ENCODE data around the gene TMEM132E.

The TMEM132E gene

GRCh38 chr17:34622862-34623623 lies 43.7 kb downstream of the TMEM132E start:
- no peaks in the 10 kb centered on the region for H3K36me3 ChIP-seq
- H3K4me3 ChIP-seq = no peak overlapping the region
- DNase-seq = no peak
- TF ChIP-seq CTCF (IDR thresholded peaks at IDR 0.05) = no peak
- peaks cover 0 to 77% of the 10 kb centered on the region in 2 donors for H3K27me3 ChIP-seq
- intact Hi-C loops (cut with DNase I; ENCODE audit: low total_unique reads) = no loop called here
- peaks cover 0 to 9% (median 4%) of the 10 kb centered on the region in 4 donors for H3K4me1 ChIP-seq
- H3K9me3 ChIP-seq = no peaks in the 10 kb centered on the region
- H3K27ac ChIP-seq = no peak overlapping the region

GRCh38 chr17:34623856-34624766 lies 44.7 kb downstream of the TMEM132E start:
- no peak for DNase-seq
- no peaks in the 10 kb centered on the region for H3K36me3 ChIP-seq
- peaks cover 0 to 9% (median 4%) of the 10 kb centered on the region in 4 donors for H3K4me1 ChIP-seq
- H3K27me3 ChIP-seq = peaks cover 0 to 82% of the 10 kb centered on the region in 2 donors
- H3K27ac ChIP-seq = no peak overlapping the region
- no peaks in the 10 kb centered on the region for H3K9me3 ChIP-seq
- intact Hi-C loops (cut with DNase I; ENCODE audit: low total_unique reads) = no loop called here
- no peak overlapping the region for H3K4me3 ChIP-seq
- TF ChIP-seq CTCF (IDR thresholded peaks at IDR 0.05) = no peak

- intact Hi-C loops (cut with DNase I; ENCODE audit: low total_unique reads) = no loop called here
- no peak for TF ChIP-seq CTCF (IDR thresholded peaks at IDR 0.05)
- Histone ChIP-seq H3K4me3 (no peak overlapping the region), H3K27ac (no peak overlapping the region), H3K4me1 (peaks cover 0 to 9% (median 4%) of the 10 kb centered on the region in 4 donors), H3K36me3 (no peaks in the 10 kb centered on the region), H3K9me3 (no peaks in the 10 kb centered on the region), H3K27me3 (peaks cover 0 to 85% of the 10 kb centered on the region in 2 donors)
- DNase-seq = no peak
These were observed 45.5 kb downstream of the TMEM132E start for GRCh38 chr17:34624767-34625383.

- Histone ChIP-seq H3K27me3 (peaks cover 0 to 83% of the 10 kb centered on the region in 2 donors), H3K27ac (no peak overlapping the region), H3K4me1 (peaks cover 0 to 9% (median 4%) of the 10 kb centered on the region in 4 donors), H3K4me3 (no peak overlapping the region), H3K9me3 (no peaks in the 10 kb centered on the region), H3K36me3 (no peaks in the 10 kb centered on the region)
- no peak for TF ChIP-seq CTCF (IDR thresholded peaks at IDR 0.05)
- intact Hi-C loops (cut with DNase I; ENCODE audit: low total_unique reads) = no loop called here
- no peak for DNase-seq
These were observed 46.8 kb downstream of the TMEM132E start for GRCh38 chr17:34626121-34626681.

- H3K27me3 ChIP-seq = peaks cover 0 to 97% of the 10 kb centered on the region in 2 donors
- no peaks in the 10 kb centered on the region for H3K9me3 ChIP-seq
- no peak overlapping the region for H3K27ac ChIP-seq
- peaks cover 0 to 9% (median 4%) of the 10 kb centered on the region in 4 donors for H3K4me1 ChIP-seq
- no peak overlapping the region for H3K4me3 ChIP-seq
- intact Hi-C loops (cut with DNase I; ENCODE audit: low total_unique reads) = no loop called here
- TF ChIP-seq CTCF (IDR thresholded peaks at IDR 0.05) = no peak
- H3K36me3 ChIP-seq = no peaks in the 10 kb centered on the region
- DNase-seq = no peak
These were observed 49.5 kb downstream of the TMEM132E start for GRCh38 chr17:34628879-34629278.
